Measurements from ENCODE around the gene PLCXD1.

The PLCXD1 gene

DNA sequence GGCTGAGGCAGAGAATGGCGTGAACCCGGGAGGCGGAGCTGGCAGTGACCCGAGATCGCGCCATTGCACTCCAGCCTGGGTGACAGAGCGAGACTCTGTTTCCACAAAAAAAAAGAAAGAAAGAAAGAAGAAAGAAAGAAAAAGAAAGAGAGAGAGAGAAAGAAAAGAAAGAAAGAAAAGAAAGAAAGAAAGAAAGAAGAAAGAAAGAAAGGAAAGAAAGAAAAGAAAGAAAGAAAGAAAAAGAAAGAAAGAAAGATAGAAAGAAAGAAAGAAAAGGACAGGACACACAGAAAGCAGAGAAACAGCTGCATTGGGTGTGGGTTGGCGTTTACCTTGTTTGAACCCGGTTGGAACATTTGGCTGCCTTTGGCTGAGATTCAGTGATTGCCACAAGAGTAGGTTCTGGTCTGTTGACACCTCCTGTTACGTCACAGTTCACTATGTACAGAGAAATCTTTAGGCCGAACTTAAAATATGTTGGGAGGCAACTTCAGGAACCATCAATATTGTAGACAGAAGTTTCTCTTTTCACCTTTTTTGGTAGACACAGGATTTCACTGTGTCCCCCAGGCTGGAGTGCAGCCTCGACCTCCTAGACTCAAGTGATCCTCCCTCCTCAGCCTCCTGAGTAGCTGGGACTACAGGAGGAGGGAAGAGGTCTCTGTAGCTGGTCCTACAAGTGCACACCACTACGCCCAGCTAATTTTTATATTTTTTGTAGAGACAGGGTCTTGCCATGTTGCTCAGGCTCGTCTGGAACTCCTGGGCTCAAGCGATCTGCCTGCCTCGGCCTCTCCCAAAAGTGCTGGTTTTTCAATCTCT lies 16.3 kb upstream of the PLCXD1 start:
- Histone ChIP-seq H3K36me3 (ENCODE audit: insufficient read depth, low read length) (no peaks in the 10 kb centered on the region), H3K27me3 (ENCODE audit: insufficient read depth, low read length) (peaks cover 5% of the 10 kb centered on the region; the same call in 1 of the 2 replicates), H3K4me2 (ENCODE audit: low read length) (no peak overlapping the region), H2AFZ (ENCODE audit: low read length) (no peak overlapping the region), H3K79me2 (ENCODE audit: insufficient read depth, low read length) (no peaks in the 10 kb centered on the region), H3K4me3 (ENCODE audit: low read depth, low read length, poor library complexity, severe bottlenecking) (no peak overlapping the region), H3K9me2 (ENCODE audit: low read depth, low read length) (no peaks in the 10 kb centered on the region), H3K4me1 (ENCODE audit: insufficient read depth, low read length, severe bottlenecking) (peaks cover 3% of the 10 kb centered on the region), H4K20me1 (ENCODE audit: insufficient read depth, low read length) (no peaks in the 10 kb centered on the region), H3K9me3 (ENCODE audit: low read length) (no peaks in the 10 kb centered on the region), H3F3A (ENCODE audit: insufficient read depth, low read length) (no peaks in the 10 kb centered on the region), H3K9ac (ENCODE audit: low read length) (no peak overlapping the region), H3K27ac (ENCODE audit: low read depth, low read length, poor library complexity, severe bottlenecking) (no peak overlapping the region)
- TF ChIP-seq, protein P1, sequence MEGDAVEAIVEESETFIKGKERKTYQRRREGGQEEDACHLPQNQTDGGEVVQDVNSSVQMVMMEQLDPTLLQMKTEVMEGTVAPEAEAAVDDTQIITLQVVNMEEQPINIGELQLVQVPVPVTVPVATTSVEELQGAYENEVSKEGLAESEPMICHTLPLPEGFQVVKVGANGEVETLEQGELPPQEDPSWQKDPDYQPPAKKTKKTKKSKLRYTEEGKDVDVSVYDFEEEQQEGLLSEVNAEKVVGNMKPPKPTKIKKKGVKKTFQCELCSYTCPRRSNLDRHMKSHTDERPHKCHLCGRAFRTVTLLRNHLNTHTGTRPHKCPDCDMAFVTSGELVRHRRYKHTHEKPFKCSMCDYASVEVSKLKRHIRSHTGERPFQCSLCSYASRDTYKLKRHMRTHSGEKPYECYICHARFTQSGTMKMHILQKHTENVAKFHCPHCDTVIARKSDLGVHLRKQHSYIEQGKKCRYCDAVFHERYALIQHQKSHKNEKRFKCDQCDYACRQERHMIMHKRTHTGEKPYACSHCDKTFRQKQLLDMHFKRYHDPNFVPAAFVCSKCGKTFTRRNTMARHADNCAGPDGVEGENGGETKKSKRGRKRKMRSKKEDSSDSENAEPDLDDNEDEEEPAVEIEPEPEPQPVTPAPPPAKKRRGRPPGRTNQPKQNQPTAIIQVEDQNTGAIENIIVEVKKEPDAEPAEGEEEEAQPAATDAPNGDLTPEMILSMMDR (IDR thresholded peaks at IDR 0.05; ENCODE audit: low read length) = no peak
- TF ChIP-seq EZH2 (IDR thresholded peaks at IDR 0.05; ENCODE audit: borderline replicate concordance, low read length) = no peak

DNA sequence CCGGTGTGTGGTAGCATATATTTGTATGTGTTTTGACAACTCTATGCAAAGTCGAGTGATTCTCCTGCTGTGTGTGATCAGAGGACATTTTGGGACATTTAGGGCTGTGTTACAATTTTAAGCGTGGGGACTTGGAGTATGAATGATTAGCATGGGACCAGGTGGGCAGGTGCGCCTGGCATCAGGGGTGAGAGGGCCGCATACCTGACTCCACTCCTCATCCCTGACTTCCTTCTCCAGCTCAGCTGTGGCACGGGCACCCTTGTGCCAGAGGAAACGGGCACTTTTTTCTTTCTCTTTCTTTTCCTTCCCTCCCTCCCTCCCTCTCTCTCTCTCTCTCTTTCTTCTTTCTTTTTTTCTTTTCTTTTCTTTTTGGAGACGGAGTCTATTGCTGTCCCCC lies 15.7 kb upstream of the PLCXD1 start:
- Histone ChIP-seq H3K79me2 (ENCODE audit: insufficient read depth, low read length) (no peaks in the 10 kb centered on the region), H3F3A (ENCODE audit: insufficient read depth, low read length) (no peaks in the 10 kb centered on the region), H3K9me2 (ENCODE audit: low read depth, low read length) (no peaks in the 10 kb centered on the region), H3K27me3 (ENCODE audit: insufficient read depth, low read length) (peaks cover 5% of the 10 kb centered on the region; the same call in 1 of the 2 replicates), H2AFZ (ENCODE audit: low read length) (no peak overlapping the region), H3K9ac (ENCODE audit: low read length) (no peak overlapping the region), H4K20me1 (ENCODE audit: insufficient read depth, low read length) (no peaks in the 10 kb centered on the region), H3K4me1 (ENCODE audit: insufficient read depth, low read length, severe bottlenecking) (no peaks in the 10 kb centered on the region), H3K9me3 (ENCODE audit: low read length) (no peaks in the 10 kb centered on the region), H3K36me3 (ENCODE audit: insufficient read depth, low read length) (no peaks in the 10 kb centered on the region), H3K4me2 (ENCODE audit: low read length) (no peak overlapping the region), H3K4me3 (ENCODE audit: low read depth, low read length, poor library complexity, severe bottlenecking) (no peak overlapping the region), H3K27ac (ENCODE audit: low read depth, low read length, poor library complexity, severe bottlenecking) (no peak overlapping the region)
- TF ChIP-seq, protein P1 (IDR thresholded peaks at IDR 0.05; ENCODE audit: low read length) = no peak
- TF ChIP-seq EZH2 (IDR thresholded peaks at IDR 0.05; ENCODE audit: borderline replicate concordance, low read length) = no peak

DNA sequence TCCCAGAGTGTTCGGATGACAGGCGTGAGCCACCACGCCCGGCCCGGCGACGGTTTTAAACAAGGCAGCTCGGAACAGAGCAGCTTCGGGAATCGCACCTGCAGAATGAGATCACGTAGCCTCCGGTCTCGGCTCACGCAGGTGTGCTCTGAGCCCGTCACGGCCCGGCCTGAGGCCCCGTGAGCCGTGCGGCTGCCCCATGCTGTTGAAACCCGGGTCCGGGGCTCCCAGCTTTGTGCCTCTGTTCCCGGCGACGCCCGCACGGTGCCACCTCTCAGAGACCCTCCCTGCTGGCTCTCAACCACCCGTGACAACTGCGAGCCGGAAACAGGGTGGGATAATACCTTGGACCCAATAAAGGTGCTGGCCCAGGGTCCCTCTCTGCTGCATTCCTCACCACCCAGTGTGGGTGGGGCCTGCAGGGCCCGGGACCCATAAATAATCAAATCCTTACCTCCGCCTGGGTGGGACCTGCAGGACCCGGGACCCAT lies 13.4 kb upstream of the PLCXD1 start:
- TF ChIP-seq EZH2 (IDR thresholded peaks at IDR 0.05; ENCODE audit: borderline replicate concordance, low read length) = no peak
- TF ChIP-seq, protein P1 (IDR thresholded peaks at IDR 0.05; ENCODE audit: low read length) = no peak
- H3K27ac ChIP-seq (ENCODE audit: low read depth, low read length, poor library complexity, severe bottlenecking) = no peak overlapping the region
- H3K4me3 ChIP-seq (ENCODE audit: low read depth, low read length, poor library complexity, severe bottlenecking) = no peak overlapping the region
- H3K4me1 ChIP-seq (ENCODE audit: insufficient read depth, low read length, severe bottlenecking) = no peaks in the 10 kb centered on the region
- no peaks in the 10 kb centered on the region for H3F3A ChIP-seq (ENCODE audit: insufficient read depth, low read length)
- H2AFZ ChIP-seq (ENCODE audit: low read length) = no peak overlapping the region
- no peaks in the 10 kb centered on the region for H4K20me1 ChIP-seq (ENCODE audit: insufficient read depth, low read length)
- no peaks in the 10 kb centered on the region for H3K9me2 ChIP-seq (ENCODE audit: low read depth, low read length)
- no peaks in the 10 kb centered on the region; the same call in 1 of the 2 replicates for H3K27me3 ChIP-seq (ENCODE audit: insufficient read depth, low read length)
- no peak overlapping the region for H3K9ac ChIP-seq (ENCODE audit: low read length)
- H3K36me3 ChIP-seq (ENCODE audit: insufficient read depth, low read length) = no peaks in the 10 kb centered on the region
- no peak overlapping the region for H3K4me2 ChIP-seq (ENCODE audit: low read length)
- no peaks in the 10 kb centered on the region for H3K9me3 ChIP-seq (ENCODE audit: low read length)
- H3K79me2 ChIP-seq (ENCODE audit: insufficient read depth, low read length) = no peaks in the 10 kb centered on the region
